Measurements from ENCODE around the gene SCAMP1.

GRCh38 chr5:78326930-78327329 lies 33.5 kb upstream of the SCAMP1 start:
- TF ChIP-seq CTCF (tag by site-specific recombination; IDR thresholded peaks at IDR 0.05) (no peak), YY1 (tag by site-specific recombination; IDR thresholded peaks at IDR 0.05) (no peak), ZNF530 (tag by site-specific recombination; IDR thresholded peaks at IDR 0.05; ENCODE audit: low read depth) (no peak)
